ENCODE measurements around the gene KLHL2. TPM values are rescaled to one million over a fixed set of nuclear protein-coding genes. Genes with fewer than 3 reads are reported as not detected.

Gene KLHL2
- total and polyA plus RNA-seq, 9 of the 15 experiments (the other 6 are each of a cell fraction or from before 2014, with no cell fraction given): 2.5 to 11.3 (median 6.1) TPM

DNA sequence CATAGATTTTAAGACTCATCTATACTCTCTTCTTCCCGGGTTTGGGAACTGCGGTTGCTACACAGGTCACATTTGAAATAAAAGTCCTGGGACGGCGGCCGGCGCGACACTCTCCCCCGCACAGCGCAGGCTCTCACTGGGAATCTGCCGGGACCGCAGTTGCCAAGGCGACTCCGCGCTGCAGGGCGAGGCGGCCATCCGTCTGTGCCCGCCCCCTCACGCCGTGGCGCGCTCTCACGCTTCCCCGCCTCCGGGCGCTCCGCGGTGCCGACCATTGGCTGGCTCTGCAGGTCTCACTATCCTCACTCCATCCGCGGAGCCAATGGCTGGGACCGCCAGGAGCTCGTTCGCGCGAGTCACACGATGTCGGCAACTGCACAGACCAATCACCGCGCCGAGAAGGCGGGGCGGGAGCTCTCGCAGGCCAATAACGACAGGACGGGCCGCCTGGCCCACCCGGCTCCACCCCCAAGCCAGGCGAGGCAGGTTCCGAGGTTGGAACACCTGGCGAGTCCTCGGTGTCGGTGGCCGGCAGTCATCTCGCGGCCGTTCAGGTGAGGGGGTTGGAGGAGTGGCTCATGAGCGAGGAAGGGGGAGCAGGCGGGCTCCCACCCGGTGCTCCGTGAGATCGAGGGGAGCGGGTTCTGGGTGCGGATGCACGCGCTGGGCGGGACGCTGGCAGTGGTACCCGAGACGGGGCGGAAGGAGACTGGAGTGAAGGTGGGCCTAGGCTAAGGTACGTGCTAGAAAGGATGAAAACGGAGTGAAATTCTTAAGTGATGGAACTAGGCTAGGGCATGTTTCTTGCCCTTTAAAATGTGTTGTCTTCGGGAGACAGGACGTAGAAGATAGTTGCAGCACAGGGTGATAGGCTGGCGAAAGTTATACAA is 120.1 kb downstream of the KLHL2 start, which contains the start of gene MSMO1 (continued):
- TF ChIP-seq, protein P1, sequence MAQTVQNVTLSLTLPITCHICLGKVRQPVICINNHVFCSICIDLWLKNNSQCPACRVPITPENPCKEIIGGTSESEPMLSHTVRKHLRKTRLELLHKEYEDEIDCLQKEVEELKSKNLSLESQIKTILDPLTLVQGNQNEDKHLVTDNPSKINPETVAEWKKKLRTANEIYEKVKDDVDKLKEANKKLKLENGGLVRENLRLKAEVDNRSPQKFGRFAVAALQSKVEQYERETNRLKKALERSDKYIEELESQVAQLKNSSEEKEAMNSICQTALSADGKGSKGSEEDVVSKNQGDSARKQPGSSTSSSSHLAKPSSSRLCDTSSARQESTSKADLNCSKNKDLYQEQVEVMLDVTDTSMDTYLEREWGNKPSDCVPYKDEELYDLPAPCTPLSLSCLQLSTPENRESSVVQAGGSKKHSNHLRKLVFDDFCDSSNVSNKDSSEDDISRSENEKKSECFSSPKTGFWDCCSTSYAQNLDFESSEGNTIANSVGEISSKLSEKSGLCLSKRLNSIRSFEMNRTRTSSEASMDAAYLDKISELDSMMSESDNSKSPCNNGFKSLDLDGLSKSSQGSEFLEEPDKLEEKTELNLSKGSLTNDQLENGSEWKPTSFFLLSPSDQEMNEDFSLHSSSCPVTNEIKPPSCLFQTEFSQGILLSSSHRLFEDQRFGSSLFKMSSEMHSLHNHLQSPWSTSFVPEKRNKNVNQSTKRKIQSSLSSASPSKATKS (CRISPR knock-in tag; IDR thresholded peaks at IDR 0.05): no peak
- TF ChIP-seq CBFA2T2 (conservative IDR thresholded peaks at IDR 0.05): no peak
- no peak for TF ChIP-seq THRA (IDR thresholded peaks at IDR 0.05)
- TF ChIP-seq, protein P2, sequence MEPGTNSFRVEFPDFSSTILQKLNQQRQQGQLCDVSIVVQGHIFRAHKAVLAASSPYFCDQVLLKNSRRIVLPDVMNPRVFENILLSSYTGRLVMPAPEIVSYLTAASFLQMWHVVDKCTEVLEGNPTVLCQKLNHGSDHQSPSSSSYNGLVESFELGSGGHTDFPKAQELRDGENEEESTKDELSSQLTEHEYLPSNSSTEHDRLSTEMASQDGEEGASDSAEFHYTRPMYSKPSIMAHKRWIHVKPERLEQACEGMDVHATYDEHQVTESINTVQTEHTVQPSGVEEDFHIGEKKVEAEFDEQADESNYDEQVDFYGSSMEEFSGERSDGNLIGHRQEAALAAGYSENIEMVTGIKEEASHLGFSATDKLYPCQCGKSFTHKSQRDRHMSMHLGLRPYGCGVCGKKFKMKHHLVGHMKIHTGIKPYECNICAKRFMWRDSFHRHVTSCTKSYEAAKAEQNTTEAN (CRISPR knock-in tag; IDR thresholded peaks at IDR 0.05): no peak
- no peak for TF ChIP-seq ZNF239 (CRISPR knock-in tag; IDR thresholded peaks at IDR 0.05)
- no peak for TF ChIP-seq TCF7L2 (IDR thresholded peaks at IDR 0.05; ENCODE audit: low read depth, low read length)
- TF ChIP-seq ZNF184 (CRISPR knock-in tag; IDR thresholded peaks at IDR 0.05): no peak
- TF ChIP-seq NR2C1 (IDR thresholded peaks at IDR 0.05): no peak
- no peak for TF ChIP-seq NR2C1 (tag; IDR thresholded peaks at IDR 0.05)
- peak; percentile 52; the same call in 1 of the 2 replicates for TF ChIP-seq EP300 (IDR thresholded peaks at IDR 0.05; ENCODE audit: low read length)
- no peak for TF ChIP-seq U2AF2 (optimal IDR thresholded peaks at IDR 0.05; ENCODE audit: low read depth, low read length)
- TF ChIP-seq HMG20A (CRISPR knock-in tag; conservative IDR thresholded peaks at IDR 0.05): no peak
- TF ChIP-seq, protein P3, sequence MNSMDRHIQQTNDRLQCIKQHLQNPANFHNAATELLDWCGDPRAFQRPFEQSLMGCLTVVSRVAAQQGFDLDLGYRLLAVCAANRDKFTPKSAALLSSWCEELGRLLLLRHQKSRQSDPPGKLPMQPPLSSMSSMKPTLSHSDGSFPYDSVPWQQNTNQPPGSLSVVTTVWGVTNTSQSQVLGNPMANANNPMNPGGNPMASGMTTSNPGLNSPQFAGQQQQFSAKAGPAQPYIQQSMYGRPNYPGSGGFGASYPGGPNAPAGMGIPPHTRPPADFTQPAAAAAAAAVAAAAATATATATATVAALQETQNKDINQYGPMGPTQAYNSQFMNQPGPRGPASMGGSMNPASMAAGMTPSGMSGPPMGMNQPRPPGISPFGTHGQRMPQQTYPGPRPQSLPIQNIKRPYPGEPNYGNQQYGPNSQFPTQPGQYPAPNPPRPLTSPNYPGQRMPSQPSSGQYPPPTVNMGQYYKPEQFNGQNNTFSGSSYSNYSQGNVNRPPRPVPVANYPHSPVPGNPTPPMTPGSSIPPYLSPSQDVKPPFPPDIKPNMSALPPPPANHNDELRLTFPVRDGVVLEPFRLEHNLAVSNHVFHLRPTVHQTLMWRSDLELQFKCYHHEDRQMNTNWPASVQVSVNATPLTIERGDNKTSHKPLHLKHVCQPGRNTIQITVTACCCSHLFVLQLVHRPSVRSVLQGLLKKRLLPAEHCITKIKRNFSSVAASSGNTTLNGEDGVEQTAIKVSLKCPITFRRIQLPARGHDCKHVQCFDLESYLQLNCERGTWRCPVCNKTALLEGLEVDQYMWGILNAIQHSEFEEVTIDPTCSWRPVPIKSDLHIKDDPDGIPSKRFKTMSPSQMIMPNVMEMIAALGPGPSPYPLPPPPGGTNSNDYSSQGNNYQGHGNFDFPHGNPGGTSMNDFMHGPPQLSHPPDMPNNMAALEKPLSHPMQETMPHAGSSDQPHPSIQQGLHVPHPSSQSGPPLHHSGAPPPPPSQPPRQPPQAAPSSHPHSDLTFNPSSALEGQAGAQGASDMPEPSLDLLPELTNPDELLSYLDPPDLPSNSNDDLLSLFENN (IDR thresholded peaks at IDR 0.05; ENCODE audit: low read depth in 2 of 2, low read length in 2 of 2): 0 out of 4 replicates have a peak, but pooled peaks of 1 of the 2 experiments have one; percentile 32
- TF ChIP-seq, protein P4, sequence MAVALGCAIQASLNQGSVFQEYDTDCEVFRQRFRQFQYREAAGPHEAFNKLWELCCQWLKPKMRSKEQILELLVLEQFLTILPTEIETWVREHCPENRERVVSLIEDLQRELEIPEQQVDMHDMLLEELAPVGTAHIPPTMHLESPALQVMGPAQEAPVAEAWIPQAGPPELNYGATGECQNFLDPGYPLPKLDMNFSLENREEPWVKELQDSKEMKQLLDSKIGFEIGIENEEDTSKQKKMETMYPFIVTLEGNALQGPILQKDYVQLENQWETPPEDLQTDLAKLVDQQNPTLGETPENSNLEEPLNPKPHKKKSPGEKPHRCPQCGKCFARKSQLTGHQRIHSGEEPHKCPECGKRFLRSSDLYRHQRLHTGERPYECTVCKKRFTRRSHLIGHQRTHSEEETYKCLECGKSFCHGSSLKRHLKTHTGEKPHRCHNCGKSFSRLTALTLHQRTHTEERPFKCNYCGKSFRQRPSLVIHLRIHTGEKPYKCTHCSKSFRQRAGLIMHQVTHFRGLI (CRISPR knock-in tag; IDR thresholded peaks at IDR 0.05): no peak
- TF ChIP-seq, protein P5, sequence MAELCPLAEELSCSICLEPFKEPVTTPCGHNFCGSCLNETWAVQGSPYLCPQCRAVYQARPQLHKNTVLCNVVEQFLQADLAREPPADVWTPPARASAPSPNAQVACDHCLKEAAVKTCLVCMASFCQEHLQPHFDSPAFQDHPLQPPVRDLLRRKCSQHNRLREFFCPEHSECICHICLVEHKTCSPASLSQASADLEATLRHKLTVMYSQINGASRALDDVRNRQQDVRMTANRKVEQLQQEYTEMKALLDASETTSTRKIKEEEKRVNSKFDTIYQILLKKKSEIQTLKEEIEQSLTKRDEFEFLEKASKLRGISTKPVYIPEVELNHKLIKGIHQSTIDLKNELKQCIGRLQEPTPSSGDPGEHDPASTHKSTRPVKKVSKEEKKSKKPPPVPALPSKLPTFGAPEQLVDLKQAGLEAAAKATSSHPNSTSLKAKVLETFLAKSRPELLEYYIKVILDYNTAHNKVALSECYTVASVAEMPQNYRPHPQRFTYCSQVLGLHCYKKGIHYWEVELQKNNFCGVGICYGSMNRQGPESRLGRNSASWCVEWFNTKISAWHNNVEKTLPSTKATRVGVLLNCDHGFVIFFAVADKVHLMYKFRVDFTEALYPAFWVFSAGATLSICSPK (IDR thresholded peaks at IDR 0.05; ENCODE audit: borderline replicate concordance): 0 out of 2 replicates have a peak, but pooled peaks have one; percentile 49
